ENCODE measurements around the gene HOXA13.

Gene HOXA13

DNA sequence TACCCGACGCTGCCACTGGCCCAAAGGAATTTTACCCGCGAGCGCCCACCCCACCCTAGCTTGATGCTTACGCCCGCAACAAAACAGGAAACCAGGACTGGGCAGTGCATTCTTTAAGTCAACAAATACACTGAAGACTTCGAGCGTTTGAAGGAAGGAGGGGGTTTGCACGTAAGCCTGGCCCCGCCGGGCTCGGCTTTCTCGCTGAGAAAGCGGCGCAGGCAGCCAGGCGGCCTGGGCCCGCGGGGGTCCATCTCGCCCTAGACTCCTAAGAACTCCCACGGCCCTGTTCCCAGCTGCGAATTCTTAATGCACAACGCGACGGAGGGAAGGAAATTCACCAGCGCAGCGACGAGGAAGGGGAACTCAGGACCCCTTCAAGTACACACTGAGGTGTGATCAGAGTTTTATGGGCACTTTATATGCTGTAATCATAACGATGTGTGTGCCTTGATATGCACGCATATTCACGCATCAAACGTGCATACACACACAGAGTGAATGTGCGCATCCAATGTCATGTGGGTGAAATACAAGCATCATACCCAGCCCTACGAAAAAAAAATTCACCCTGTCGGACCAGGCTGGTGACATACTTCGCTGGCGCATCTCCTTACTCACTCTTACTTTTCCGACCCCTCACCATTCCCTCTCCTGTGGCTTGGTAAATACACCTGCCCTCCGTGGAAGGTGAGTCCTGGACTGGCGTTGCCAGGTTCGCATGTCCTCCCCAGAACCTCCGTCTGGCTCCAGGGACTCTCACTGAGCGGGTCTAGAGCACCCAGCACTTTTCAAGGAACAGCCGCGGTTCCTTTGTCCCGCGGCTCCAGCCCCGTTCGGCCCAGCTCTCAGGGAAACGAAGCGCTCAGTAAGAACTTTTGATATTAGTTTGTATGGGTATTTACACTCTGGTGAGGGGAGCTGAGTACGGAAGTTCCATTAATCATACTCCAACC lies 5.7 kb upstream of the HOXA13 start:
- DNase-seq = no peak

DNA sequence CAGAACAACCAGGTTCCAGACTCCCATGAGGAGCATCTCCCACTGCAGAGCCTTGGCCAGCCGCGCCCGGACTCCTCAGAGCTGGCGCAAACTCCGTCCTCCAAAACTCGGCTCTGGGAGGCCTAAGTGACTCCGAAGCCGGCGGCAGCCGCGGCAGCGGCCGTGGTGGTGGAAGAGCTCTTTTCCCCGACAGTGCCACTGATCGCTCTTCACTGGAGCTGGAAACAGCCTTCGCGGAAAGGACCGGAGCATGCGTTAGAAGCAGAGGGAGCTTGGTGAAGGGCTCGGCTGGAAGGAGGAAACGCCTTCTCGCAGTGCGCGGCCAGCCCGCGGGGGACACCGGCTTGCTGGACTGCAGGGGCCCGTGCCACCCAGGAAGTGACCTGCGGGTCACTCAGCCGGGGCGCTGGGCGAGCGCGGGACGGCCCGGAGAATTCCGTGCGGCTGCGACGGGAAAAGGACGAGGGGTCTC lies 5.0 kb upstream of the HOXA13 start:
- DNase-seq = no peak

DNA sequence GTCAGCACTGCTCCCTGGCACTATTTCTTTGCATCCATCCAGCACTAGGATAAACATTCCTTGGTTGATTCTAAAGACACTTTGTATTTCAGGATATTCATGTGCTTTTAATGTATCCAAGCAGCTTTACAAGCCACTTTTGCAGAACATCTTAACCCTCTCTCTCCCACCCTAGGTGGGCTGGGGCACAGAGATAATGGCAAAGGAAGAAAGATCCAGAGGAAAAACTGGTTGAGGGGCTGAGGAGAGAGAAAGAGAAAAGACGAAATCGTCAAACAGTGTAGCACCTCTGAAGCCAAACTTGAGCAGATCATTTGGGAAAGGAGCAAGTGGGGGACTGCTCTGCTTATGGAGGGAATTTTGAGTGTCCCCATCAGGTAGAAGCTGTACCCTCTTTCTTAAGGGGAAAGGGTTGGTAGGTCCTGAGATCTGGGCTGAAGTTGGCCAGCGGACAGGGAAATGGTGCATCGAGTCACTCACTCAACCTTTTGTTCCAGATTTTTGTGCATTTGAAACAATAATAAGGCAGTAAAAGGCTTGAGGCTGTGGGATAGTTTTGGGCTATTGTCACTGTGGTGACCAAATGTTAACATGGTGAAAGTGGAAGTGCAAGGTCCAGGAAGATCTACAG lies 4.2 kb upstream of the HOXA13 start:
- DNase-seq = no peak

DNA sequence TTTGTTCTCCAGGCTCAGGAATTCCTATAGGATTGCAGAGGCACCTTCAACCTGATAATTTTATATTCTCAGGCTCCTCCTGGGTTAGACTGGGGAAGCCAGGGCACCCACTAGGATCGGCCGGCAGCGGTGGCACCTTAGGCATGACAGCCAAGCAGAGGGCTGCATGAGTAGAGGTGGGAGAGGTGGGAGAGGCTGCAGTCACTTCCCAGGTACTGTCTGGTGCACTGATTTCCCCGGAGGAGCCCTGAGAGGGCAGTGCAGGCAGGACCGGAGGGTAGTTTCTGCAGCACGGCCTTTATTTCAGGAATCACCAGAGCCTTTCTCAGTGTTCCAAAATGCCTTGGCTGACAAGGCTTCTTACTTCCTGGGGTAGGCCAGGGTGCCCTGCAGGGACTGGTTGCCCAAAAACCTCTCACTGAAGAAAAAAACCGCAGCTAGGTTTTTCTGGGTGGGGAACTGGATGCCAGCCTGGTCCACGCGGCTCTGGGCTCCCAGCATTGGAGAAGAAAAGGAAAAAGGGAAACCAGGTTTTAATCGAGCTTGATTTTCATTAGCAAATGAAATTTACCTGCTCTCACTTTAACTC lies 3.6 kb upstream of the HOXA13 start:
- no peak for DNase-seq

DNA sequence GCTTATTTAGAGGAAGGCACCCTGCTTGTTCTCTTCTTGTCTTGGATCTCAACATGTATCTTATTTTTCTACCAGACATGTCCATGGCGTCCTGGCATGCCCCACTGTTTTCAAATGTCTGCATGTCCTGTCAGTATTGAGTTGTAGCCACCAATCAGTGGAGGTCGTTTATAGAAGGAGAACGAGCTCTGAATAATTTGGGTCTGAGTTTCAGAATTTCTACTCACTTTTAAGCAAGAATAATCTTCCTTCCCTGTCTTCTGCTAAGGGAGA lies 2.9 kb upstream of the HOXA13 start:
- no peak for DNase-seq

DNA sequence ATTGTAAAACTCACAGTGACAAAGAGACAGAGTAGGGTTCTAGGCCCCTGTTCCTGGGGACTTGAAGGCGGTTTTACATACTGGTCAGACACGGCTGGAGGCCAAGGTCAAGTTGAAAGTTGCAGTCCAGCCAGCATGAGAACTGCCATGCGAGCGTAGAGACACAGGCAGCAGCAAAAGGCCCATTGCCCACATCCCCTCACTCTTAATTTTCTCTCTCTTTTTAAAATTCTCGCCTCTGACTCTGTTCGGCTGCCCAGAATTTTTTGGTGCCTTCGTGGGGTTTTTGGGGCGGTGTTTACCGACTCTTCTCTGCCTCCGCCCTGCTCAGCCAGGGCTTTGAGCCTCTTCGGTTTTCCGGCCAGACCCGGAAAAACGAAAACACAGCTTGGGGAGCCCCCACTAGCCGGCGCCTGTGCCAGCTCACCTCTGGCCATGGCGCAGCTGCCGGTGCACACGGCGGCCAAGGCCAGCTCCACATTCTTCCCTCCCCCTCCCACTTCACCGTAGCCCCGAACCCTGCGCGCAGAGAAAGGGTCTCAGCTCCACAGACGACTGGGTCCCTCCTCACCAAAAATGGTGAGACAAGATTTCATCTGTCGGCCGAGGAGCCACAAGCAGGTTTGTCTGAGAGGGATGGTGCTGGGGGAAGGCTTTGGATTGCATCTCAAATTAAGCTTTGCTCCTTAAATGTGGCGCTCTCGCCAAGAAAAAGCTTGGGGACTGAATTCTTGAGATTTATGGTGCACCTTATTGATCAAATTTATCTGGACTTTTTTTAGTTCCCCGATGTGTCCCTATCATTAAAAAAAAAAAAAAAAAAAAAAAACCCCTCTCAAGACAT lies 2.3 kb upstream of the HOXA13 start:
- no peak for DNase-seq

DNA sequence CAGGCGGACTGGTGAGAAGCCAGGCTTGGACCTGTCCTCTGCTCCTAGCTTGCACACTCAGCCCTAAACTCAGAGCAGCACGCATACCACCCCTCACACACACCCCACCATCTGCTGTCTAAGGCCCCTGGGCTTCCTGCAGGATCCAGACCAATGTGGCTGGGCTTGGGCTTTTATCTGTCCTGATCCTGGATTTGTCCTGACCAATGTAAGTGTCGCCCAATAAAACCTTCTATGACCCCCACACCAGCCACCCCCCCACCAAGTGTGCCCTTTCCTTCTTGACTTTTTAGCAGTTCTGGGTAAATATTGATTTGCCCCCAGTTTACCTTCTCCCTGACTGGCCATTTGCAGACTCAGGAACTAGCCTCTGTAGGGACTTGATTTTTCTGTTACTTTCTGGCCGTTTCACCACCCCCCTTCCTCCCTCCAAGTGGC lies 1.7 kb upstream of the HOXA13 start:
- no peak for DNase-seq

DNA sequence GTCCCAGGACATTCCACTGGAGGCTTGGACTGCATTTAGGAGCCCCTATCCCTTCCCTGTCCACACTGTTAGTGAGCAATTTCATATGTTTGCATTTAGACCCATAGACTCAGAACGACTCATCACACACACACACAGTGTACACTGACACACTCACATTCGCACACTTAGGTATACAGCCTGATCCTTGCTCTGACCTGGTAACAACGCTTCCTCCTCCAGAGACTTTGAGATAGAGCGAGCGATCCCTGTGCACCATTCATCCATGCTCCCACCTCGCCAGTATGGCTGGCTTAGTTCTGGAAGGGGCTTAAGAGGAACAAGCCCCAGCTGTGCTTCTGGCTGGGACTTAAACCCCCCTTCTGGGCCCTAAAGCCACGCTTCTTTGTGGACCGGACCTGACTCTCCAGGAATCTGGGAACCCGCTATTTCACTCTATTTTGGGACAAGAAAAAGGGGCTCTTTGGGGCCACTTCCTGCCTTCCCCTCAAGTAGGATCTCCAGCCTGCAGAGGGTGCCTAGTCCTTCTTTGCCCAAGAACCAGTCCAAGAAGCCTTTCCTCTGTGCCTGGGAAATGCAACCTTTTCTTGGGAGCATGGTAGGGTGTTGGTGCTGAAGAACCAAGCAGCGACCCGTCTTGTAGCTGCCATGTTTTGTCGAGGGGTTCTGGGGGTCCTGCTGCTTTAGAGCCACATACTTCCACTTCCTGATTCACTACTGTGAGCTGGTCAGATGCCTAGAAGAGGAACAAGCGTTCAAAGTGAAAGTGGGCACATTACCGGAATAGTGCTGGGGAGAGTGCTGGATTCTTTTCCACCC lies 1.1 kb upstream of the HOXA13 start:
- no peak for DNase-seq

DNA sequence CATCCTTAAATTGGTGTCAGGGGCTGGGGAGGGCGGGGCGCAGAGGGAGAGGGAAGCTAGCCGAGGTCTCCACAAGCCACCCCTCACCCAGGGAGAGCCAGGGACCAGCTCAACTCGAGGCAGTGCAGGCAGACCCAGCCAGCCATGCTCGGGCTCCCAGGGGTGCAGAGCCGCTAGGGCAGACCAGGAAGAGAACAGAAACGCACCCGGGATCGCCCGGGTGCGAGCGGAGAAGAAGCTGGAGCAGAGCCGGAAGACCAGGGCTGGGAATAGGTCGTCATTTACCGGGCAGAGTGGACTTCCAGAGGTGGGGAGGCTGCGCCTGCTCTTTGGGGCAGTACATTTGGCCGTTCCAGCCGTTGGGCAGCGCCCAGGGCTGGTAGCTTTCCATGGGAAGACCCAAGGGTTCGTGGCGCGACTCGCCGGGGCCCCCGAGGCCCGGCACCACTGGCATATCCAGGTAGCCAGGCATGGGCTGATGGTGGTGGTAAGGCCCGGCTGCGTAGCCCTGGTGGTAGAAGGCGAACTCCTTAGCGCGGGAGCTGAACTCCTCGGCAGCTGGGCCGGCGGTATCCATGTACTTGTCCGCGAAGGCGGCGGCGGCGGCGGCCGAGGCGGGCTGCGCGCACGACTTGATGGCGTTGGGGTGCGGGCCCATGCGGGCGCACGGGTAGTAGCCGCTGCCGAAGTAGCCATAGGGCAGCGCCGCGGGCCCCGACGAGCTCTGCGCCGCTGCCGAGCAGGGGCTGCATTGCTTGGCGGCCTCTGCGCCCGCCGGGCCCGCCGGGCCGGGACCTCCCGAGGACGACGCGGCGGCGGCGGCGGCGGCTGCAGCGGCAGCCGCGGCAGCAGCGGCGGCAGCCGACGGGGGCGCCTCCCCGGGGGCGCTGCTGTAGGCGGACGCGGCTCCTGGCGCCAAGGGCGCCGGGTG lies 755 bp downstream of the HOXA13 start:
- no peak for DNase-seq

DNA sequence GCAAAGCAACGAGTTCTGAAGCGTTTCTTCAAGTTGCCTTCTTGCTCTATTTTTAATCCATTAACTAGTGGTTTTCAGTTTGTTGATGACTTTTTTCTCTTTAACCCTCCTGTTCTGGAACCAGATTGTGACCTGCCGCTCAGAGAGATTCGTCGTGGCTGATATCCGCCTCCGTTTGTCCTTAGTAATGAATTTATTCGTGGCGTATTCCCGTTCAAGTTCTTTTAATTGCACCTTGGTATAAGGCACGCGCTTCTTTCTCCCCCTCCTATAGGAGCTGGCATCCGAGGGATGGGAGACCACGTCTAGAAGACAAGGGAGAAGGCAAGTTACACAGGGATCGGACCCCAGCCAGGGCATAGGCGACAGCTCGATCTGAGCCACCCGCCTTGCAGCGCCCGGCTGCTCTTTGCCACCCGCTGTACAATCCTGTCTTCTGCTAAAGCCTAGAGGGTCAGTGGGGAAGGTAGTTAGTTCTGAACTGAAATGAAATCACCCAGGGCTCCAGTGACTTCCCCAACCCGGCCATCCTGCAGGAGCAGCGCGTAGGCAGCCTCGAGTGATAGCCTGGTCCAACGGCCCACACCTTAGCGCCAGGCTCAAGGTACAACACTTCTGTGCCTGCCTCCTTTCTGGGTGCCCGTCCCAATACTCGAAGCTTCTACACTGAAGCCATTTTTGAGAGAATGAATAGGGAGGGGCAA lies 1.6 kb downstream of the HOXA13 start:
- no peak for DNase-seq

DNA sequence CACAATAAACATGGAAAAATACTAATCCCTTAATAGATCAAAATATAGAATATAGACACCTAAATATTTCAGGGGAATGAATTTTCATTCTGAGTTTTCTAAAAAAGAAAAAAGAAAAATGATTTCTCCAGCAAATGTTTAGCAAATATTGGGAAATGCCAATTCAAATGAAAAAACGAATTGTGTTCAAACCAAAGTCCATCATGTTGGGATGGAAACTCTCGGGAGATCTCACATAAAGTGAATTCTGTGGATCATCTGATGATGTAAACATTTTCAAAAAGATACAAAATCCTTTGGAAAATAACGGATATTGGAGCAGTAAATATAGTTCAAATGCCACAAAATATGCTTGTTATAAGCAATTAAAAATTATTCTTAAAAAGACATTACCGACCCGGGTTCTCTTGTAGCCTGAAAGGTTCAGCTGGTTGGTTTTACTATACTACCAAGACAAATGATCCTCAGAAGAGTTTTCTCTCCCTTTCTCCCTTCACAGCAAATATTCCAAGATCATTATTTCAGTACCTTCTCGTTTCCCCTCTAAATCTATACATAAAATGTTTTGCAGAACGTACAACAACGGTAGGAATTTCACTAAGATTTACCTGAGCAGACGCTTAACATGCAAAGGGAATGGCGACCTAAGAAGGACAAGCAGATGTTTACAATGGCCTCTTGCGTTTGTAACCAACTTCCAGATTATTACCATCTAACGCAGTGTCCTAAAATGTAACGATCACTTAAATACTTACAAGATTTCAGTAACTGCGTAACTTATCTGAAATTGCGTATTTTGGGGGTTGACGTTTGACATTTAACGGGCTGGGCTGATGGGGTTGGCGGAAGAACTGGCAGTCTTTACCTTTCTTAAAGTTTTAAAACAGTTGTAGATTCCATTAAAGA lies 2.5 kb downstream of the HOXA13 start:
- no peak for DNase-seq

DNA sequence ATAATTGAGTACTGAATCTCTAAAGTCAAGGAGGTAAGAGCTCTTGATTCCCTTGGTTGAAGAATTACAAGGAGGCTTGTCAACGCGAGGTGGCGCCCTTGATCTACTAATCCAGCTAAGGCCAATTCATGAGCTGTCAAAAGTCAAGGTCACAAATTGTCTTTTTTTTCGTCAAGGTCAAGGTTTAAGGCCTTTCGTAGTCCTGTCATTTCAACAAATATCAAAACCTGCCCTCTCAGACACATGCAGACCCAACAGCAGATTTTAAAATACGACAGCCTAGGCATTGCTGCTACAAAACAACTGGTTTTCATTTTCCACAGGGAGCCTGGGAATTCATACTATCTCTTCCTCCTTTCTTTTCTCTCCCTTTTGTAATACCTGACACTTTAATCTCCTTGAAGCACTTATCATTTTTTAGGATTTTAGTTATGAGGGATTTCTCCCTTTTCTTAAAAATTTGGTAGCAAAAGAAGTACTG lies 3.6 kb downstream of the HOXA13 start:
- DNase-seq = peak; percentile 77

DNA sequence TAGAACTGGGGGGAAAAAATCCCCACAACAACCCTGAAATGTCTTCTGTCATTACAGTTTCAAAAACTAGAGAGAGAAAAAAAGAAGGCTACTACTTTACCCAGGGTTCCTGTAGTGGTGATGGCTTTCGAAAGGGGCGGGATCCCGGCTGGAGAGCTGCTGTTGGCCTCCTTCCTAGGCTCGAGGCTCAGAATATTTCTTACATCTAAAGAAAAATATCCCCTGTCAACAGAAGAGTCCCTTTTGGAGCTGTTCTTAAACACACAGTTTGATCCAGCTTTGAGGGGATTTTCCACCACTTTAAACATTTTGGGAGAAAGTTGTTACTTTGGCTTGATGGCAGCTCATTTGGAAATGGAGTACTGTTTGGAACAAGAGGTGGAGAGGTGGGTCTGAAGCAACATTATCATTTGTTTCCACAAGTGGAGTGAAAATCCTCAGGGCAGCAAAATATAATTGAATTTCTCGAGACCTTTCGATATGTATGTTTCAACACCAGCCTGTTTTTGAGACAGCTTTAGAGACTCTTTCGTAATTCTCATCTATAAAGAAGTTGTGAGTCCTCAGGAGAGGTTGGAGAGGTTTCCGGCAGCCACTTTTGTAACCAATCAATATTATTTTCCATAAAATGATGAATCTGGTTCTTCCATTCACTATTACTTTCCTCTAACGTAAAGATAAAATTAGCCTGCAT lies 5.1 kb downstream of the HOXA13 start:
- DNase-seq = no peak

DNA sequence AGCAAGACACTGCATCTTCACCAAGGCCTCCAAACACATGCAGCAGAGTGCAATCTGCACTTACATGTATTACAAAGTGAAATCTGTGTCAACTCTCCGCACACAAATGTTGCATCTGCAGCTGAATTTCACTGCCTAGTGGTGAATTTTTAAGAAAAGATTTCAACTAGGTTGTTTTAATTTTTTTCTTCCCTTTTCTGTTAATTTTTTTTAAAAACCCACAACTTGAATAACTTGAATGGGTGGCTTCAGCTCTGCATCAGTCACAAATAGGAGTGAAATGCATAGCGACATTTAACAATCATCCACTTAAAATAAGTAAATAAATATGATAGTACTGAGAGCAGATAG lies 5.9 kb downstream of the HOXA13 start:
- no peak for DNase-seq

DNA sequence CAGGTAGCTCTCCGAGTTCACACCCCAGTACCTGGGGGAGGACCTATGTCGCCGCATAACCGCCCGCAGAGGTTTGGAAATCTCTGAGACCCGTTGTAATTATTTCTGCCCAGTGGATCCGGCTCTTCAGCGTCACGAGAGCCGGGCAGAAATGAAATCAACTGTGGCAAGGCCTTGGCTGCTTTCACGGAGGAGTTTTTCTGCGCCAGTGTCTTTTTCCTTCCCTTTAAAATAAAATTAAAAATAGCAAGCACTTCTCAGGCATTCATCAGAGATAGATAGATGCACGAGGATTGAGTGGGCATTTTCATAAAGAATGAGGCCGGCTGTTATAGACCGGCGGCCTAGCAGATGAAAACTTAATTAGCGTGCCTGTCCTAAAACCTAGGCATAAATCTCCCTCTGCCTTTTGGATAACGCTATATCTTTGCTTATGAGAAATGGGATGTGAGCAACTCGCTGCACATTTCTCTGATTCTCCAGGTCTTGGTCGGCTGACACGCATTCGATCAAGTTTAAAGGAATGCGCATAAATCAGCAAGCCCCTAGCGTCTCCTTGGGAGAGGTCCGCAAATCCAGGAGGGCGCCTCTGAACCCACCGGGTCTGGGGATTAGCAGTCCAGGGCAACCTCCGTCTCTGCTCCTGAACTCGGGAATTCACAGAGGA lies 6.4 kb downstream of the HOXA13 start:
- no peak for DNase-seq

DNA sequence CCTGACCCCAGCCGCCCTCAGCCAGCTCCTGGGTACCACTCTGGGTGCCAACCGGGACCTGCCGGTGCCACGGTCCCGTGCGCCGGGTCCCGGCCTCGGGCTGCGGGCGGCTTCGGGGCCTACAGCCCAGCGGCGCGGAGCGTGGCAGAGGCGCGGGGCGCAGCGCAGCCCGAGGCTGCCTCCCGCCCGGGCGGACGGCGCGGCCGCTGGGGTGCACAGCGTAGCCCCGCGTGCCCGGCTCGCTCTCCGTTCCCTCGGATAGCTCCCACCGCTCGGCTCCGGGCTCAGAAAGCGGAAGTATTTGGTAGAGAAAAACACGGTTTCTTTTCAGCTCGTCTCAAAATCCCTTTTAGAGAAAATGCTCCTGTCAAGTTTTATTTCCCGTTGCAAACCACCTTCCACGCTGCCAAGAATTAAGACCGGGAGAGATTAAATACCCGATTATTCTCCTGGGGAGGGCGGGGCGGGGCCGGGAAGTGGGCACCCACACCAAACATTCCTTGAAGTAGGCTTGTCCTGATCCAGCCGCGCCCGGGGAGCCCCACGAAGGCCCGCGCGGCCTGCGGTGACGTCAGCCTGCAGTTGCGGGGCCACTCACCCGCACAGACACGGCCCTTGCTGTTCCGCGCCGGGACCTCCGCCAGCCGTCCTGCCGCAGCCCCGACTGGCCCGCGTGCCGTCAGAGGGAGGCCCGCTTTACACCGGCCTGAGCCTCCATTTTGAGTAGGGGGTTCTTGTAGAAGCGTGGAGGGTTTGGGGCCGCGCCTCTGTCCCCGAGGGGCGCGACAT lies 7.2 kb downstream of the HOXA13 start:
- no peak for DNase-seq

All from CD4-positive, alpha-beta T cell treated with Interleukin-4 for 4 hours (primary cell).